Measurements from ENCODE around the gene TTLL7. TPM values are rescaled to one million over a fixed set of nuclear protein-coding genes. Genes with fewer than 3 reads are reported as not detected.

TTLL7 gene
- total and polyA plus RNA-seq, 2 donors (not counting 1 experiment from before 2014, with no cell fraction given), result 0.01 TPM; not detected in 1

GRCh38 chr1:84031802-84032327 lies 32.9 kb upstream of the TTLL7 start:
- CTCF ChIA-PET, result no interaction called here
- no peaks in the 10 kb centered on the region for H3K9me3 Mint-ChIP-seq (ENCODE audit: insufficient read depth)
- H3K27me3 ChIP-seq (replicated peaks in 1 of 4; ENCODE audit: control extremely low read depth in 1 of 4, control insufficient read depth in 3 of 4, insufficient read depth in 4 of 4, low read length in 3 of 4), result no peaks in the 10 kb centered on the region
- H3K27ac ChIP-seq (ENCODE audit: low read length in 2 of 2), result no peak overlapping the region
- no peaks in the 10 kb centered on the region for H4K20me1 ChIP-seq (ENCODE audit: control insufficient read depth, insufficient read depth, low read length, poor library complexity, severe bottlenecking)
- H3K9me3 ChIP-seq (ENCODE audit: control extremely low read depth in 1 of 3, control insufficient read depth in 2 of 3, insufficient read depth in 1 of 3, low read length in 2 of 3), result no peaks in the 10 kb centered on the region
- H3K4me3 ChIP-seq (ENCODE audit: control extremely low read depth in 1 of 5, extremely low read depth in 1 of 5, insufficient read depth in 1 of 5, low read depth in 2 of 5, low read length in 4 of 5), result no peak overlapping the region
- intact Hi-C loops (cut with micrococcal nuclease), result no loop called here
- no peaks in the 10 kb centered on the region for H3K36me3 ChIP-seq (replicated peaks in 1 of 2; ENCODE audit: control extremely low read depth in 1 of 2, control insufficient read depth in 1 of 2, extremely low read depth in 1 of 2, insufficient read depth in 2 of 2, low read length in 1 of 2)
- no peaks in the 10 kb centered on the region for H3K4me1 ChIP-seq (ENCODE audit: control insufficient read depth in 2 of 2, insufficient read depth in 2 of 2, low read length in 2 of 2)
- ATAC-seq (ENCODE audit: low read depth) (no peak), DNase-seq (no peak)
- H3K4me2 ChIP-seq (replicated peaks; ENCODE audit: low read depth, low read length, poor library complexity, severe bottlenecking), result no peak overlapping the region
- POLR2A ChIA-PET, result no interaction called here
- TF ChIP-seq EZH2 (IDR thresholded peaks at IDR 0.05; ENCODE audit: borderline replicate concordance, insufficient read depth, low read depth, low read length, poor library complexity, severe bottlenecking), result no peak
- TF ChIP-seq, protein P1, sequence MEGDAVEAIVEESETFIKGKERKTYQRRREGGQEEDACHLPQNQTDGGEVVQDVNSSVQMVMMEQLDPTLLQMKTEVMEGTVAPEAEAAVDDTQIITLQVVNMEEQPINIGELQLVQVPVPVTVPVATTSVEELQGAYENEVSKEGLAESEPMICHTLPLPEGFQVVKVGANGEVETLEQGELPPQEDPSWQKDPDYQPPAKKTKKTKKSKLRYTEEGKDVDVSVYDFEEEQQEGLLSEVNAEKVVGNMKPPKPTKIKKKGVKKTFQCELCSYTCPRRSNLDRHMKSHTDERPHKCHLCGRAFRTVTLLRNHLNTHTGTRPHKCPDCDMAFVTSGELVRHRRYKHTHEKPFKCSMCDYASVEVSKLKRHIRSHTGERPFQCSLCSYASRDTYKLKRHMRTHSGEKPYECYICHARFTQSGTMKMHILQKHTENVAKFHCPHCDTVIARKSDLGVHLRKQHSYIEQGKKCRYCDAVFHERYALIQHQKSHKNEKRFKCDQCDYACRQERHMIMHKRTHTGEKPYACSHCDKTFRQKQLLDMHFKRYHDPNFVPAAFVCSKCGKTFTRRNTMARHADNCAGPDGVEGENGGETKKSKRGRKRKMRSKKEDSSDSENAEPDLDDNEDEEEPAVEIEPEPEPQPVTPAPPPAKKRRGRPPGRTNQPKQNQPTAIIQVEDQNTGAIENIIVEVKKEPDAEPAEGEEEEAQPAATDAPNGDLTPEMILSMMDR (IDR thresholded peaks at IDR 0.05), result no peak
- no peak overlapping the region for H3K9ac ChIP-seq (ENCODE audit: low read length)
- no peak overlapping the region for H3K4me3 Mint-ChIP-seq
- no peaks in the 10 kb centered on the region for H3K79me2 ChIP-seq (ENCODE audit: control insufficient read depth, insufficient read depth, low read length)
- H3K27me3 Mint-ChIP-seq, result peaks cover 16% of the 10 kb centered on the region
- H2AFZ ChIP-seq (ENCODE audit: insufficient read depth, low read depth, low read length, poor library complexity, severe bottlenecking), result no peak overlapping the region
- no peaks in the 10 kb centered on the region for H3K4me1 Mint-ChIP-seq
- H3K27ac Mint-ChIP-seq, result no peak overlapping the region
- 82% methylated on average over 1 of the region's 1 CpG for WGBS (ENCODE audit: insufficient coverage)

GRCh38 chr1:84027368-84027767 lies 28.4 kb upstream of the TTLL7 start:
- H3K36me3 ChIP-seq (replicated peaks in 1 of 2; ENCODE audit: control extremely low read depth in 1 of 2, control insufficient read depth in 1 of 2, extremely low read depth in 1 of 2, insufficient read depth in 2 of 2, low read length in 1 of 2), result no peaks in the 10 kb centered on the region
- ChIA-PET POLR2A (no interaction called here), CTCF (no interaction called here)
- no peaks in the 10 kb centered on the region for H3K27me3 ChIP-seq (replicated peaks in 1 of 4; ENCODE audit: control extremely low read depth in 1 of 4, control insufficient read depth in 3 of 4, insufficient read depth in 4 of 4, low read length in 3 of 4)
- no peak for DNase-seq
- no peak overlapping the region for H3K4me2 ChIP-seq (replicated peaks; ENCODE audit: low read depth, low read length, poor library complexity, severe bottlenecking)
- no peaks in the 10 kb centered on the region for H3K4me1 Mint-ChIP-seq
- no CpG with 5 or more reads among the region's 2 CpGs for WGBS (ENCODE audit: insufficient coverage)
- H3K9ac ChIP-seq (ENCODE audit: low read length), result no peak overlapping the region
- no peaks in the 10 kb centered on the region for H3K4me1 ChIP-seq (ENCODE audit: control insufficient read depth in 2 of 2, insufficient read depth in 2 of 2, low read length in 2 of 2)
- H2AFZ ChIP-seq (ENCODE audit: insufficient read depth, low read depth, low read length, poor library complexity, severe bottlenecking), result no peak overlapping the region
- H3K9me3 Mint-ChIP-seq (ENCODE audit: insufficient read depth), result no peaks in the 10 kb centered on the region
- H3K9me3 ChIP-seq (ENCODE audit: control extremely low read depth in 1 of 3, control insufficient read depth in 2 of 3, insufficient read depth in 1 of 3, low read length in 2 of 3), result no peaks in the 10 kb centered on the region
- H3K4me3 ChIP-seq (ENCODE audit: control extremely low read depth in 1 of 5, extremely low read depth in 1 of 5, insufficient read depth in 1 of 5, low read depth in 2 of 5, low read length in 4 of 5), result no peak overlapping the region
- H3K4me3 Mint-ChIP-seq, result no peak overlapping the region
- TF ChIP-seq, protein P1 (IDR thresholded peaks at IDR 0.05), result no peak
- no peak for TF ChIP-seq EZH2 (IDR thresholded peaks at IDR 0.05; ENCODE audit: borderline replicate concordance, insufficient read depth, low read depth, low read length, poor library complexity, severe bottlenecking)
- no peak overlapping the region for H3K27ac ChIP-seq (ENCODE audit: low read length in 2 of 2)
- no peaks in the 10 kb centered on the region for H3K79me2 ChIP-seq (ENCODE audit: control insufficient read depth, insufficient read depth, low read length)
- no peak overlapping the region for H3K27ac Mint-ChIP-seq
- no peak for ATAC-seq (ENCODE audit: low read depth)
- intact Hi-C loops (cut with micrococcal nuclease), result no loop called here
- H4K20me1 ChIP-seq (ENCODE audit: control insufficient read depth, insufficient read depth, low read length, poor library complexity, severe bottlenecking), result no peaks in the 10 kb centered on the region
- peaks cover 12% of the 10 kb centered on the region for H3K27me3 Mint-ChIP-seq

All from B cell (primary cell).